Activated naive CD8-positive, alpha-beta T cell (primary cell): ENCODE results near the gene SCN1A.
A peak's percentile ranks its signal among the peaks of the same experiment; 100 is the strongest.

ENCODE experiments used
- H3K27ac Mint-ChIP-seq: one replicate; pipeline ENCODE4 v1.8.0; 2021; ENCODE audit warnings: mixed read lengths
- H3K27me3 Mint-ChIP-seq: one replicate; pipeline ENCODE4 v1.8.0; 2021; ENCODE audit warnings: mixed read lengths
- H3K36me3 Mint-ChIP-seq: one replicate; pipeline ENCODE4 v1.8.0; 2021; ENCODE audit warnings: mixed read lengths
- H3K4me1 Mint-ChIP-seq: one replicate; pipeline ENCODE4 v1.8.0; 2021; ENCODE audit warnings: low read depth, mixed read lengths
- H3K4me3 Mint-ChIP-seq: one replicate; pipeline ENCODE4 v1.8.0; 2021; ENCODE audit warnings: mild to moderate bottlenecking, mixed read lengths
- H3K9me3 Mint-ChIP-seq: one replicate; pipeline ENCODE4 v1.8.0; 2021; ENCODE audit warnings: low read depth, mixed read lengths

The SCN1A gene

DNA sequence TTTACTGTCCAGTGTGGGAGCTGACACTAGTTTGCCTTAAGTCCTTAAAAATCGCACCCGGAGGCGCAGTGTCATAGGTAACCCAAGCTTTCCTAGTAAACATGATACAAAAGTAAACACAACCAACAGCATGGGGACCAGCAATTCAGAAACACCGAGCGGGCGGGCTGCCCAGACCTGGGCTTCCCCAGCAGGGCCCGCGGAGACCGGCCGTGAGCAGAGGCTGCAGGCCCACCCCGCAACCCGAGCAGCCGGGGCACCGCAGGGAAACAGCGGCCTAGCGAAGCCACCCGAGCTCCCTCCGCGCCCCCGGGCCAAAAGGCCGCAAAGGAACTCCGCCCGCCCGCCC, 174.5 kb downstream of the SCN1A start:
- Mint-ChIP-seq H3K36me3 (no peaks in the 10 kb centered on the region), H3K27ac (no peak overlapping the region), H3K27me3 (no peaks in the 10 kb centered on the region), H3K4me3 (no peak overlapping the region), H3K4me1 (peaks cover 25% of the 10 kb centered on the region), H3K9me3 (no peaks in the 10 kb centered on the region)

DNA sequence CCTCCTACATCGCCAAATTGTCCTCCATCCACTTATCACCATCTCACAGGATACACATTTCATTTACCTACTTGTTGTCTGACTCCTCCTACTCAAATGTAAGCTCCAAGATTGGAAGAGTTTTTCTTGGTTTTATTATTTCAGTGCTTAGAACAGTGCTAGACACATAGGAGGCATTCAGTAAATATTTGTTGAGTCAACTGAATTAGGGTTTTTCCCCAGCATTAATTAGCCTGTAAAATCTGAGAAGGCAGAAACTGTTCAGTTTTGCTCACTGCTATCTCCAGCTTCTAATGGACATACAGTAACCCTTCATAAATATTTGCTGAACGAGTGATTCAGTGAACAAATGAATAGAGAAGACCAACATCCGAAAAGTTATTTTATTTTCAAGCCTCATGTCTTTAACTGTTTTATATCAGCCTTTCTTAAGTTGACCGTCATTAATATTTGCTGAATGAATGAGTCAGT, 175.0 kb downstream of the SCN1A start:
- no peaks in the 10 kb centered on the region for H3K27me3 Mint-ChIP-seq
- H3K9me3 Mint-ChIP-seq = no peaks in the 10 kb centered on the region
- peaks cover 25% of the 10 kb centered on the region for H3K4me1 Mint-ChIP-seq
- H3K36me3 Mint-ChIP-seq = no peaks in the 10 kb centered on the region
- H3K4me3 Mint-ChIP-seq = no peak overlapping the region
- no peak overlapping the region for H3K27ac Mint-ChIP-seq

DNA sequence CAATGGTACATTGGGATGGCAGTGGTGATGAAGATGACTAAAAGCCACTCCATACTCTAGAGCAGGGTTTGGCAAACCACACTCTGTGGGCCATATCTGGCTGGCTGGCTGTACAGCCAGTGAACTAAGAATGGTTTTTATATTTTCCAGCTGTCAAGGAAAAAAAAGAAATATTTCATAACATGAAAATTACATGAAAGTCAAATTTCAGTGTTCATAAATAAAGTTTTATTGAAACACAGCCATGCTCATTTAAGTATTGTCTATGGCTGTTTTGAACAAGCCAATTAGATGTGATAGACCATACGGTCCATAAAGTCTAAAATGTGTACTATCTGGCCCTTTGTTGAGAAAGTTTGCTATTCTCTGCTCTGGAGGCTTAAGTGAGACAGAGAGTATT, 175.7 kb downstream of the SCN1A start:
- Mint-ChIP-seq H3K27me3 (no peaks in the 10 kb centered on the region), H3K36me3 (peaks cover 2% of the 10 kb centered on the region), H3K4me3 (no peak overlapping the region), H3K9me3 (no peaks in the 10 kb centered on the region), H3K27ac (no peak overlapping the region), H3K4me1 (peaks cover 25% of the 10 kb centered on the region)

DNA sequence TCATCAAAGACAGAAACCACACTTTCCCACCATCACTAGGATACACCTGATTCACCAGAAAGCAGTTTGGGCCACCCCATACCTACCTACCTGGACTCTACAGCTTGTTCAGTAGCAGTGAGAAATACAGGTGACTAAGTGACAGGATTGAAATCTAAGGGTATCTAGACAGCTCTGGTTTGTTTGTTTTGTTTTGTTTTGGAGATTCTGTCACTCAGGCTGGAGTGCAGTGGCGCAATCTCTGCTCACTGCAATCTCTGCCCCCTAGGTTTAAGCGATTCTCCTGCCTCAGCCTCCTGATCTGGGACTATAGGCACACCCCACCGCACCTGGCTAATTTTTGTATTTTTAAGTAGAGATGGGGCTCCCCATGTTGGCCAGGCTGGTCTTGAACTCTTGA, 177.4 kb downstream of the SCN1A start:
- peaks cover 2% of the 10 kb centered on the region for H3K36me3 Mint-ChIP-seq
- H3K4me3 Mint-ChIP-seq = no peak overlapping the region
- no peaks in the 10 kb centered on the region for H3K9me3 Mint-ChIP-seq
- no peaks in the 10 kb centered on the region for H3K27me3 Mint-ChIP-seq
- peaks cover 20% of the 10 kb centered on the region for H3K4me1 Mint-ChIP-seq
- H3K27ac Mint-ChIP-seq = no peak overlapping the region

DNA sequence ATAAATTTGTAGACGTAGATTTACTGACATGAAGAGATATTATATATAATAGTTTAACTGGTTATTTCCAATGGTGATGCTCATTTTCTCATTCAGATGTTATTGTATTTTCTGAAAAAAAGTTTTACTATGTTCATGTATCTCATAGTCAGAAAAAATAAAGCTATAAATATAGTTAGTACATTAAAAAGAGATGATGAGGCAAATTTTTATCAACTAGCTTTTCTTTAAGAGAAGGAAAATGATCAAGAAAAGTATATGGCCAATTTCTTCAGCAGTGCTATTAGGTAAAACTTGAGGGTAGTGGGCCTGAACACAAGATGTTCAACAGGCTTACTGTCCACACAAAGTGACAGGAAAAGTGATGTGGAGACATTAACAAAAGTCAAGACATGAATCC, 186.0 kb downstream of the SCN1A start:
- peaks cover 11% of the 10 kb centered on the region for H3K4me1 Mint-ChIP-seq
- peaks cover 26% of the 10 kb centered on the region for H3K36me3 Mint-ChIP-seq
- H3K4me3 Mint-ChIP-seq = no peak overlapping the region
- no peaks in the 10 kb centered on the region for H3K9me3 Mint-ChIP-seq
- H3K27me3 Mint-ChIP-seq = no peaks in the 10 kb centered on the region
- H3K27ac Mint-ChIP-seq = peak overlapping the region; percentile 18

DNA sequence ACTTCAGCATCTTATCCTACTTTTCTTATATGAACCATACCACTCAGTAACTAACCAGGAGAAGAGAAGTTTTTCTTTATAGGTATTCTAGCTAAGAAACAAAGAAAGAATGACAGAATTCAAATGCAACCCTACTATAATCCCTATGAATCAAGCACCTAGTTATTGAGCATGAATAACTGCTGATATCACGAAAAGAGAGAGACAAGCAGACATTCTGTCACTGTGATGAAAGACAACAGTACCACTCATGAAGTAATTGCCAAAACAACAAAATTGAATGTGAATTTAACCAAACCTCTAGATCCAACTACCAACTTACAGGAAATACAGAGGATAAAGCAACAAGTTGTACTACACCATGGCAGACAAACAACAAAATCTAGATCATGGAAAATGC, 189.6 kb downstream of the SCN1A start:
- Mint-ChIP-seq H3K4me3 (no peak overlapping the region), H3K27ac (peak overlapping the region; percentile 64), H3K27me3 (no peaks in the 10 kb centered on the region)

More for the DNA sequence above, 189.6 kb downstream of the SCN1A start:
- no peaks in the 10 kb centered on the region for H3K9me3 Mint-ChIP-seq
- H3K4me1 Mint-ChIP-seq = peaks cover 11% of the 10 kb centered on the region
- H3K36me3 Mint-ChIP-seq = peaks cover 21% of the 10 kb centered on the region
